Right atrium auricular region (tissue), 2 donors: ENCODE results near the gene SPOP. TPM values are rescaled to one million over a fixed set of nuclear protein-coding genes. Genes with fewer than 3 reads are reported as not detected.

Experiments used
- DNase-seq: peaks from one replicate; pipeline ENCODE4 v3.0.0-alpha.2; 2019; ENCODE audit warnings: low spot score
- H3K27ac ChIP-seq, 2 donors: fragments of 200-600 bp; sonication (generic); 1 replicate in 1 of 2; 2 replicates in 1 of 2; pipeline ENCODE4 v1.5.1; 2016 to 2019
- H3K27me3 ChIP-seq, 2 donors: fragments of 200-600 bp; sonication (generic); one replicate each; pipeline versions ENCODE4 v1.5.1 to v1.6.0; 2017 to 2019
- H3K36me3 ChIP-seq: fragments of 200-600 bp; sonication (generic); one replicate; pipeline ENCODE4 v1.5.1; 2016
- H3K4me1 ChIP-seq, 2 donors: fragments of 200-600 bp; sonication (generic); one replicate each; pipeline versions ENCODE4 v1.5.1 to v1.6.0; 2017 to 2019
- H3K4me3 ChIP-seq, 2 donors: fragments of 200-600 bp; sonication (generic); 1 replicate in 1 of 2; 2 replicates in 1 of 2; pipeline ENCODE4 v1.5.1; 2017 to 2019; ENCODE audit warnings: mild to moderate bottlenecking in 1 of 2, moderate library complexity in 1 of 2
- H3K9me3 ChIP-seq, 2 donors: fragments of 200-600 bp; sonication (generic); one replicate each; pipeline ENCODE4 v1.5.1; 2019
- CTCF ChIP-seq, 2 donors: fragments of 200-600 bp; sonication (generic); IDR thresholded peaks; one replicate each; pipeline ENCODE4 v1.5.1; 2019; ENCODE audit warnings: antibody characterized with exemption in 2 of 2
- total RNA-seq, 2 donors: library from RNA; depleted of rRNA; stranded (reverse); fragments of >200 nt; gene quantifications; one replicate each; pipeline ENCODE4 v1.1.0, GENCODE V29; 2016

Gene SPOP
- total RNA-seq, 2 donors from 2014 or later: 40.9 to 71.8 TPM

- Histone ChIP-seq H3K4me3 (no peak overlapping the region), H3K27ac (peak overlapping the region in 1 of 2 donors; percentile 83), H3K4me1 (peaks cover 0 to 91% of the 10 kb centered on the region in 2 donors), H3K9me3 (no peaks in the 10 kb centered on the region), H3K27me3 (no peaks in the 10 kb centered on the region), H3K36me3 (peaks cover 5% of the 10 kb centered on the region)
- TF ChIP-seq CTCF (IDR thresholded peaks at IDR 0.05): no peak
- DNase-seq: no peak
Observed at GRCh38 chr17:49629447-49629846, 48.5 kb downstream of the SPOP start.

- no peaks in the 10 kb centered on the region for H3K27me3 ChIP-seq
- H3K9me3 ChIP-seq: no peaks in the 10 kb centered on the region
- peaks cover 0 to 86% of the 10 kb centered on the region in 2 donors for H3K4me1 ChIP-seq
- no peak overlapping the region for H3K27ac ChIP-seq
- H3K36me3 ChIP-seq: peaks cover 36% of the 10 kb centered on the region
- H3K4me3 ChIP-seq: no peak overlapping the region
- no peak for DNase-seq
- TF ChIP-seq CTCF (IDR thresholded peaks at IDR 0.05): no peak
Observed at GRCh38 chr17:49624896-49625295, 53.0 kb downstream of the SPOP start.

- Histone ChIP-seq H3K27ac (peak overlapping the region; percentile 31 to 65), H3K9me3 (no peaks in the 10 kb centered on the region), H3K4me3 (no peak overlapping the region), H3K4me1 (peaks cover 0 to 73% of the 10 kb centered on the region in 2 donors), H3K27me3 (no peaks in the 10 kb centered on the region), H3K36me3 (peaks cover 60% of the 10 kb centered on the region)
- DNase-seq: no peak
- no peak for TF ChIP-seq CTCF (IDR thresholded peaks at IDR 0.05)
Observed at GRCh38 chr17:49621946-49622529, 55.9 kb downstream of the SPOP start.

GRCh38 chr17:49621420-49621819 lies 56.5 kb downstream of the SPOP start:
- TF ChIP-seq CTCF (IDR thresholded peaks at IDR 0.05): no peak
- no peak for DNase-seq
- Histone ChIP-seq H3K4me1 (peaks cover 0 to 73% of the 10 kb centered on the region in 2 donors), H3K4me3 (no peak overlapping the region), H3K36me3 (peaks cover 60% of the 10 kb centered on the region), H3K27ac (peak overlapping the region in 1 of 2 donors; percentile 65), H3K27me3 (no peaks in the 10 kb centered on the region), H3K9me3 (no peaks in the 10 kb centered on the region)

- Histone ChIP-seq H3K27ac (peak overlapping the region in 1 of 2 donors; percentile 47), H3K9me3 (no peaks in the 10 kb centered on the region), H3K36me3 (peaks cover 72% of the 10 kb centered on the region), H3K27me3 (no peaks in the 10 kb centered on the region), H3K4me3 (no peak overlapping the region), H3K4me1 (peaks cover 0 to 64% of the 10 kb centered on the region in 2 donors)
- DNase-seq: no peak
- no peak for TF ChIP-seq CTCF (IDR thresholded peaks at IDR 0.05)
Observed at GRCh38 chr17:49618028-49618611, 59.8 kb downstream of the SPOP start.
